ACC112 (cell line): ENCODE measurements around the gene ST7L.

Source experiments
- H2AFZ ChIP-seq: fragments of 200-600 bp; sonication (generic); one replicate; pipeline ENCODE4 v1.6.0; 2017; ENCODE audit warnings: antibody characterized with exemption, low read length; ENCODE audit not compliant: unreplicated experiment
- H3K27ac ChIP-seq: fragments of 200-600 bp; sonication (generic); 2 replicates; pipeline ENCODE4 v1.5.1; 2014; ENCODE audit warnings: low read depth, mild to moderate bottlenecking, antibody characterized with exemption, low read length, moderate library complexity
- H3K27me3 ChIP-seq: fragments of 200-600 bp; sonication (generic); 2 replicates; pipeline ENCODE4 v1.6.1; 2014; ENCODE audit warnings: mild to moderate bottlenecking, antibody characterized with exemption, low read length, moderate library complexity, mixed read lengths; ENCODE audit not compliant: insufficient read depth
- H3K36me3 ChIP-seq: fragments of 200-600 bp; sonication (generic); 2 replicates; pipeline ENCODE4 v1.6.1; 2016; ENCODE audit warnings: mild to moderate bottlenecking, antibody characterized with exemption, low read length, moderate library complexity, mixed read lengths; ENCODE audit not compliant: insufficient read depth
- H3K4me1 ChIP-seq: fragments of 200-600 bp; sonication (generic); one replicate; pipeline ENCODE4 v1.6.1; 2016; ENCODE audit warnings: low read length, mixed read lengths; ENCODE audit not compliant: insufficient read depth, unreplicated experiment, control insufficient read depth
- H3K4me3 ChIP-seq: fragments of 200-600 bp; sonication (generic); 2 replicates; pipeline ENCODE4 v1.5.1; 2014; ENCODE audit warnings: mild to moderate bottlenecking, low read depth, low read length
- H3K79me2 ChIP-seq: fragments of 200-600 bp; sonication (generic); one replicate; pipeline ENCODE4 v1.6.0; 2016; ENCODE audit warnings: low read length; ENCODE audit not compliant: control insufficient read depth, unreplicated experiment, insufficient read depth

The ST7L gene

GRCh38 chr1:112517231-112517630 is 101.7 kb downstream of the ST7L start:
- Histone ChIP-seq H3K4me1 (peaks cover 19% of the 10 kb centered on the region), H2AFZ (no peak overlapping the region), H3K27ac (no peak overlapping the region), H3K79me2 (no peaks in the 10 kb centered on the region), H3K4me3 (no peak overlapping the region), H3K36me3 (no peaks in the 10 kb centered on the region), H3K27me3 (no peaks in the 10 kb centered on the region)

GRCh38 chr1:112516141-112516540 is 102.8 kb downstream of the ST7L start:
- H3K4me3 ChIP-seq: no peak overlapping the region
- peaks cover 17% of the 10 kb centered on the region for H3K4me1 ChIP-seq
- no peaks in the 10 kb centered on the region for H3K36me3 ChIP-seq
- H2AFZ ChIP-seq: no peak overlapping the region
- no peaks in the 10 kb centered on the region for H3K27me3 ChIP-seq
- no peaks in the 10 kb centered on the region for H3K79me2 ChIP-seq
- H3K27ac ChIP-seq: no peak overlapping the region

- no peaks in the 10 kb centered on the region for H3K79me2 ChIP-seq
- H3K27me3 ChIP-seq: no peaks in the 10 kb centered on the region
- H2AFZ ChIP-seq: no peak overlapping the region
- peaks cover 16% of the 10 kb centered on the region for H3K4me1 ChIP-seq
- no peak overlapping the region for H3K4me3 ChIP-seq
- H3K36me3 ChIP-seq: no peaks in the 10 kb centered on the region
- no peak overlapping the region for H3K27ac ChIP-seq
Measured at GRCh38 chr1:112515311-112516009, 103.5 kb downstream of the ST7L start.

GRCh38 chr1:112514901-112515300 is 104.0 kb downstream of the ST7L start:
- Histone ChIP-seq H3K27ac (no peak overlapping the region), H3K4me3 (no peak overlapping the region), H3K79me2 (no peaks in the 10 kb centered on the region), H3K36me3 (no peaks in the 10 kb centered on the region), H2AFZ (no peak overlapping the region), H3K27me3 (peaks cover 3% of the 10 kb centered on the region; the same call in 1 of the 2 replicates), H3K4me1 (peaks cover 10% of the 10 kb centered on the region)

- H2AFZ ChIP-seq: no peak overlapping the region
- peaks cover 19% of the 10 kb centered on the region for H3K27me3 ChIP-seq
- H3K27ac ChIP-seq: no peak overlapping the region
- no peaks in the 10 kb centered on the region for H3K36me3 ChIP-seq
- no peak overlapping the region for H3K4me3 ChIP-seq
- H3K79me2 ChIP-seq: no peaks in the 10 kb centered on the region
- peaks cover 12% of the 10 kb centered on the region for H3K4me1 ChIP-seq
Measured at GRCh38 chr1:112513112-112513870, 105.7 kb downstream of the ST7L start.

GRCh38 chr1:112511897-112512296 is 107.0 kb downstream of the ST7L start:
- Histone ChIP-seq H2AFZ (no peak overlapping the region), H3K4me1 (peaks cover 18% of the 10 kb centered on the region), H3K27me3 (peaks cover 32% of the 10 kb centered on the region)

GRCh38 chr1:112510340-112510739 is 108.6 kb downstream of the ST7L start:
- Histone ChIP-seq H3K27me3 (peaks cover 32% of the 10 kb centered on the region), H3K79me2 (no peaks in the 10 kb centered on the region), H3K4me3 (no peak overlapping the region), H2AFZ (no peak overlapping the region), H3K27ac (no peak overlapping the region), H3K4me1 (peaks cover 10% of the 10 kb centered on the region), H3K36me3 (no peaks in the 10 kb centered on the region)

More at GRCh38 chr1:112511897-112512296, 107.0 kb downstream of the ST7L start:
- H3K36me3 ChIP-seq: no peaks in the 10 kb centered on the region
- H3K27ac ChIP-seq: no peak overlapping the region
- no peak overlapping the region for H3K4me3 ChIP-seq
- H3K79me2 ChIP-seq: no peaks in the 10 kb centered on the region

GRCh38 chr1:112509660-112510178 is 109.2 kb downstream of the ST7L start:
- no peaks in the 10 kb centered on the region for H3K79me2 ChIP-seq
- H3K27ac ChIP-seq: no peak overlapping the region
- H3K4me1 ChIP-seq: peaks cover 8% of the 10 kb centered on the region
- H2AFZ ChIP-seq: no peak overlapping the region
- no peak overlapping the region for H3K4me3 ChIP-seq
- no peaks in the 10 kb centered on the region for H3K36me3 ChIP-seq
- peaks cover 32% of the 10 kb centered on the region for H3K27me3 ChIP-seq

- H3K79me2 ChIP-seq: no peaks in the 10 kb centered on the region
- H3K36me3 ChIP-seq: no peaks in the 10 kb centered on the region
- no peak overlapping the region for H3K27ac ChIP-seq
- H3K4me1 ChIP-seq: peaks cover 8% of the 10 kb centered on the region
- H3K4me3 ChIP-seq: peak overlapping the region; percentile 76
- peak overlapping the region; percentile 95 for H2AFZ ChIP-seq
- peaks cover 32% of the 10 kb centered on the region for H3K27me3 ChIP-seq
Measured at GRCh38 chr1:112509005-112509659, 109.8 kb downstream of the ST7L start.

- peak within 1 kb of the TSS; percentile 76 for H3K4me3 ChIP-seq
- peaks cover 8% of the 10 kb centered on the region for H3K4me1 ChIP-seq
- no peak within 1 kb of the TSS for H3K27ac ChIP-seq
- no peaks in the 10 kb centered on the region for H3K79me2 ChIP-seq
- peak within 1 kb of the TSS; percentile 95 for H2AFZ ChIP-seq
- peaks cover 32% of the 10 kb centered on the region for H3K27me3 ChIP-seq
- no peaks in the 10 kb centered on the region for H3K36me3 ChIP-seq
Measured at GRCh38 chr1:112508278-112509004, 110.5 kb downstream of the ST7L start, which contains the start of gene WNT2B. Gene WNT2B, plus strand, starts transcription at chr1:112508965. Its CDS starts 298 bp downstream, at chr1:112509263.
